ENCODE results near the gene CRYBG1. TPM values are rescaled to one million over a fixed set of nuclear protein-coding genes. Genes with fewer than 3 reads are reported as not detected.

CRYBG1 gene
- total RNA-seq, 1 donor, result 11.9 TPM

DNA sequence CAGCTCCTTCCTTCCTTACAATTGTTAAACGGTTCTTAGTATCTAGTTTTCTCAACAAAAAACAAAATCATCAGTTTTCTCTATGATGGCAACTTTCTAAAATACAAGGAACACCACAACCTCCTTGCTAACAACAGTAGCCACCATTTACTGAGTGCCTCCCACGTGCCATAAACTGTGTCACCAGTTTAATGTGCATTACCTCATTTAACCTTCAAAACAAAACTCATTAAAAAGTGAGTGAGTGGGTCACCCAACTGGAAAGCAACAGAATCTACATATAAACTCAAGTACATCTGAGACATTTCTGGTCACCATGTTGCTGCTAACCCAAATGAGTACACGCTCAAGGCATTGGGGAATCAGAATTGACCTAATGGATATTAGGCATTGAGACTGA, 257.8 kb downstream of the CRYBG1 start:
- H3K9me3 ChIP-seq (ENCODE audit: low read depth, low read length), result no peaks in the 10 kb centered on the region
- H4K20me1 ChIP-seq (ENCODE audit: insufficient read depth, low read length), result no peaks in the 10 kb centered on the region
- peaks cover 5% of the 10 kb centered on the region for H3K4me1 ChIP-seq (ENCODE audit: insufficient read depth, low read length)
- no peak for DNase-seq (ENCODE audit: insufficient read length, low spot score, missing footprints)
- no peaks in the 10 kb centered on the region for H3K27me3 ChIP-seq (ENCODE audit: insufficient read depth, low read length)
- H3K36me3 ChIP-seq (ENCODE audit: insufficient read depth, low read length), result no peaks in the 10 kb centered on the region
- no peak overlapping the region for H3K4me3 ChIP-seq (ENCODE audit: insufficient read depth, low read length)
- H2AFZ ChIP-seq (ENCODE audit: low read length), result no peak overlapping the region
- no peaks in the 10 kb centered on the region for H3K79me2 ChIP-seq (ENCODE audit: insufficient read depth, low read length)
- TF ChIP-seq, protein P1, sequence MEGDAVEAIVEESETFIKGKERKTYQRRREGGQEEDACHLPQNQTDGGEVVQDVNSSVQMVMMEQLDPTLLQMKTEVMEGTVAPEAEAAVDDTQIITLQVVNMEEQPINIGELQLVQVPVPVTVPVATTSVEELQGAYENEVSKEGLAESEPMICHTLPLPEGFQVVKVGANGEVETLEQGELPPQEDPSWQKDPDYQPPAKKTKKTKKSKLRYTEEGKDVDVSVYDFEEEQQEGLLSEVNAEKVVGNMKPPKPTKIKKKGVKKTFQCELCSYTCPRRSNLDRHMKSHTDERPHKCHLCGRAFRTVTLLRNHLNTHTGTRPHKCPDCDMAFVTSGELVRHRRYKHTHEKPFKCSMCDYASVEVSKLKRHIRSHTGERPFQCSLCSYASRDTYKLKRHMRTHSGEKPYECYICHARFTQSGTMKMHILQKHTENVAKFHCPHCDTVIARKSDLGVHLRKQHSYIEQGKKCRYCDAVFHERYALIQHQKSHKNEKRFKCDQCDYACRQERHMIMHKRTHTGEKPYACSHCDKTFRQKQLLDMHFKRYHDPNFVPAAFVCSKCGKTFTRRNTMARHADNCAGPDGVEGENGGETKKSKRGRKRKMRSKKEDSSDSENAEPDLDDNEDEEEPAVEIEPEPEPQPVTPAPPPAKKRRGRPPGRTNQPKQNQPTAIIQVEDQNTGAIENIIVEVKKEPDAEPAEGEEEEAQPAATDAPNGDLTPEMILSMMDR (IDR thresholded peaks at IDR 0.05; ENCODE audit: extremely low read depth, low read depth, low read length), result no peak
- H3K27ac ChIP-seq (ENCODE audit: low read depth, low read length), result no peak overlapping the region
- H3K4me2 ChIP-seq (ENCODE audit: insufficient read depth, low read length), result no peak overlapping the region

GRCh38 chr6:106619223-106619622, 258.7 kb downstream of the CRYBG1 start:
- no peak overlapping the region for H3K4me2 ChIP-seq (ENCODE audit: insufficient read depth, low read length)

DNA sequence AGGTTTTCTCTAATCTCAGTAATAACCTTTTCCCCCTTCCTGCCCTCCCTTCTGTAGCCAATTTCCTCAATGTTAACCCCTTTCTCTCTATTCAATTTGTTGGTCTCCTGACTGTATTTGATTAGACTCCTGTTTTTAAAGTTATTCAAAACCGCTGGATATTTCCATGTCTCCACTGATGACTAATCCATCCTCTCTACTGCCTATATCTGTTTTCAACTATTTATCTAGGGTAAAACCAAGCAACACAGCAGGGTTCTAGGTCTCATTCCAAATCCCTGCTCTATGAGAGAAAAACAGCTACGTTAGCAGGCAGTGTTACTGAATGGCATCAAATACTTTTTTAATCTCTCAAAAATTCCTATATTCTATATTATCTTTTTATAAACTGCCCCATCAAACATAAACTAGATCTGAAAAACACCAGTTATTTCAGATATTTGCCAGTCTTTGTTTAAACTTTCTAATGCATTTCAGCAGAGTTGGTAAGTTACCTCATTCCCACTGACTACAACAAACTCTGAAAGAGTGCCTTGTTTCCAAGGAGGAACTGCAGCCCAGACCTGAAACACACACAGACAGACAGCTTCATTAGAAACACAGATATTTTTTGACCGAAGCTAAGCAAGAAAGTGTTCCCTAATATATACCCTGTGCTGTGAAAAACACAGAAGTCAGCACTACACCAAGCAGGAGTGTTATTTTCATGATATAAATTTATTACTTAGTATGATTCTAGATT, 260.6 kb downstream of the CRYBG1 start:
- TF ChIP-seq, protein P1 (IDR thresholded peaks at IDR 0.05; ENCODE audit: extremely low read depth, low read depth, low read length), result no peak
- Histone ChIP-seq H3K79me2 (ENCODE audit: insufficient read depth, low read length) (no peaks in the 10 kb centered on the region), H3K4me1 (ENCODE audit: insufficient read depth, low read length) (peaks cover 5% of the 10 kb centered on the region), H3K27me3 (ENCODE audit: insufficient read depth, low read length) (no peaks in the 10 kb centered on the region), H4K20me1 (ENCODE audit: insufficient read depth, low read length) (no peaks in the 10 kb centered on the region), H3K4me3 (ENCODE audit: insufficient read depth, low read length) (no peak overlapping the region), H3K4me2 (ENCODE audit: insufficient read depth, low read length) (no peak overlapping the region), H3K27ac (ENCODE audit: low read depth, low read length) (peak overlapping the region; percentile 50), H3K36me3 (ENCODE audit: insufficient read depth, low read length) (no peaks in the 10 kb centered on the region), H3K9me3 (ENCODE audit: low read depth, low read length) (no peaks in the 10 kb centered on the region), H2AFZ (ENCODE audit: low read length) (peak overlapping the region; percentile 9)
- peak; percentile 80 for DNase-seq (ENCODE audit: insufficient read length, low spot score, missing footprints)

More at GRCh38 chr6:106619223-106619622, 258.7 kb downstream of the CRYBG1 start:
- Histone ChIP-seq H3K9me3 (ENCODE audit: low read depth, low read length) (no peaks in the 10 kb centered on the region), H3K79me2 (ENCODE audit: insufficient read depth, low read length) (no peaks in the 10 kb centered on the region), H3K27ac (ENCODE audit: low read depth, low read length) (no peak overlapping the region), H4K20me1 (ENCODE audit: insufficient read depth, low read length) (no peaks in the 10 kb centered on the region), H3K27me3 (ENCODE audit: insufficient read depth, low read length) (no peaks in the 10 kb centered on the region), H2AFZ (ENCODE audit: low read length) (no peak overlapping the region), H3K36me3 (ENCODE audit: insufficient read depth, low read length) (no peaks in the 10 kb centered on the region), H3K4me3 (ENCODE audit: insufficient read depth, low read length) (no peak overlapping the region), H3K4me1 (ENCODE audit: insufficient read depth, low read length) (peaks cover 5% of the 10 kb centered on the region)
- no peak for DNase-seq (ENCODE audit: insufficient read length, low spot score, missing footprints)
- TF ChIP-seq, protein P1 (IDR thresholded peaks at IDR 0.05; ENCODE audit: extremely low read depth, low read depth, low read length), result no peak

Small RNA genes lying within 50 kb of the gene (small RNA-seq; reads per million reads assigned to genes)
- gene RF00019, result not detected
- gene RNA5SP211, result not detected
- not detected for gene RNU6-527P

Other genes starting within 250 kb of the CRYBG1 start
- gene ATG5, start 35.0 kb upstream of the CRYBG1 start, total RNA-seq, result 59.0 and 62.5 TPM in 2 replicates